ENCODE results near the gene JUND.

GRCh38 chr19:18300930-18301717, 19.7 kb upstream of the JUND start:
- TF ChIP-seq POLR2A (IDR thresholded peaks at IDR 0.05) = no peak
- no peak for TF ChIP-seq CTCF (IDR thresholded peaks at IDR 0.05 in 4 of 5, conservative IDR thresholded peaks at IDR 0.05 in 1 of 5)

All from gastrocnemius medialis (tissue), 4 donors.